Spleen (tissue), 11 donors: ENCODE measurements around the gene FNDC5. TPM values are rescaled to one million over a fixed set of nuclear protein-coding genes. Genes with fewer than 3 reads are reported as not detected.

Experiments
- DNase-seq: peaks from one replicate; pipeline ENCODE4 v3.0.0-alpha.2; 2020
- H3K27ac ChIP-seq, 8 donors: fragments of 200-600 bp; sonication (generic) in 7 of 8; 1 replicate in 4 of 8; 2 replicates in 4 of 8; pipeline versions ENCODE4 v1.5.0 to v1.8.0; 2016 to 2021; ENCODE audit warnings: inconsistent platforms in 4 of 8, mild to moderate bottlenecking in 4 of 8, moderate library complexity in 1 of 8
- H3K27me3 ChIP-seq, 7 donors: fragments of 200-600 bp; sonication (generic) in 6 of 7; replicated peaks in 1 of 7; 1 replicate in 4 of 7; 2 replicates in 3 of 7; pipeline versions ENCODE4 v1.5.0 to v1.8.0; 2016 to 2021; ENCODE audit warnings: inconsistent platforms in 3 of 7, mild to moderate bottlenecking in 1 of 7
- H3K36me3 ChIP-seq, 6 donors: fragments of 200-600 bp; sonication (generic) in 5 of 6; 1 replicate in 4 of 6; 2 replicates in 2 of 6; pipeline versions ENCODE4 v1.5.0 to v1.8.0; 2016 to 2021; ENCODE audit warnings: inconsistent platforms in 2 of 6
- H3K4me1 ChIP-seq, 6 donors: fragments of 200-600 bp; sonication (generic) in 5 of 6; 1 replicate in 3 of 6; 2 replicates in 3 of 6; pipeline versions ENCODE4 v1.5.0 to v1.8.0; 2016 to 2021; ENCODE audit warnings: inconsistent platforms in 3 of 6
- H3K4me3 ChIP-seq, 8 donors: fragments of 200-600 bp; sonication (generic) in 7 of 8; 1 replicate in 4 of 8; 2 replicates in 4 of 8; pipeline versions ENCODE4 v1.5.0 to v1.8.0; 2016 to 2021; ENCODE audit warnings: inconsistent platforms in 4 of 8, mild to moderate bottlenecking in 4 of 8, moderate library complexity in 2 of 8
- H3K9me3 ChIP-seq, 8 donors: fragments of 200-600 bp; sonication (generic) in 7 of 8; 1 replicate in 4 of 8; 2 replicates in 4 of 8; pipeline versions ENCODE4 v1.5.0 to v1.8.0; 2016 to 2021; ENCODE audit warnings: inconsistent platforms in 4 of 8
- POLR2A ChIP-seq, 3 donors: fragments of 450-650 bp; IDR thresholded peaks; one replicate each; pipeline ENCODE4 v1.5.1; 2017; ENCODE audit warnings: antibody characterized with exemption in 3 of 3, mild to moderate bottlenecking in 1 of 3
- POLR2AphosphoS5 ChIP-seq, 3 donors: sonication (generic); formaldehyde crosslinking; IDR thresholded peaks; one replicate each; pipeline ENCODE4 v1.5.1; 2017; ENCODE audit warnings: antibody characterized with exemption in 3 of 3
- WGBS, 5 donors: extraction: QIAGEN DNeasy Blood & Tissue Kit in 3 of 5; methylation state at CpG; one replicate each; pipeline versions ENCODE4 v1.1.5 to v1.1.7; 2013 to 2018; 5-methylcytosine and 5-hydroxymethylcytosine counted together
- intact Hi-C: fragments of 100-400 bp; cut with DNase I; formaldehyde crosslinking; loops from one replicate; pipeline ENCODE4 v1.15.0; 2023; ENCODE audit warnings: low total_unique reads
- polyA plus RNA-seq, 3 donors: library from polyadenylated mRNA; stranded (reverse); fragments of 200-250 nt; gene quantifications; one replicate each; pipeline ENCODE4 v1.2.1, GENCODE V29; 2013
- total RNA-seq, 7 donors: library from RNA; depleted of rRNA in 3 of 7; stranded (reverse); fragments of >200 nt in 3 of 7; fragmentation: NEBNext Ultra II Directional in 4 of 7; extraction: Animal tissue kit (Norgen Biotek cat#: 25700) in 4 of 7; gene quantifications; one replicate each; pipeline versions ENCODE4 v1.1.0 to v1.2.1, GENCODE V29; 2016 to 2021
- TF ChIP-seq, protein P1 (sequence below), 11 experiments: fragments of 200-600 bp in 7 of 11; fragments of 450-650 bp in 4 of 11; sonication (generic) in 4 of 11; IDR thresholded peaks in 8 of 11; conservative IDR thresholded peaks in 3 of 11; 1 replicate in 7 of 11; 2 replicates in 4 of 11; pipeline versions ENCODE4 v1.4.0 to v1.8.0; 2016 to 2021; ENCODE audit warnings: antibody characterized with exemption in 11 of 11, inconsistent platforms in 4 of 11, mild to moderate bottlenecking in 1 of 11
- donor health status: healthy with polysubstance abuse.
- donor health status: DM: no; HTN: no; CAD: no; lungs with moderate emphysema.
- donor health status: DM: no; HTN: no; CAD: no.
- donor health status: Bipolar disorder and iron deficiency.
- donor health status: healthy.
- donor health status: DM: no; HTN: no; CAD: no.
- donor health status: DM: yes; HTN: yes; CAD: no.

FNDC5 gene
- total and polyA plus RNA-seq, 10 donors: 0.30 TPM; not detected in 8

DNA sequence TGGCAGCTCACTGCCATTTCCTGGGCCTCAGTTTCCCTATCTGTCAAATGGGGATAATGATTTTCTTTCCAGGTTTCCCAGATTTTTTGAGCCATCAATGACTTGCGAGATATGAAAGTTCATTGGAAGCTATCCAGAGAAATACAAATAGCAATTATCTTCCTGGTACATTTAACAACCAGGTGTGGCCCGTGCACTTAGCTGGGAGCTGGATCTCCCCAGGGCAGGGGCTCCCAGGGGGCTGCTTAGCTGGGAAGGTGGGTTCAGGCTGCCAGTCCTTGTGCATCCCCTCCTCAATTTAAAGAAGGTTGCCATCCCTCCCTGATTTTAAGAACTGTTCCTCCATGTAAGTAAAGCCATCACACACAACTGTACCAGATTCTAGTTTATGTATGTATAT lies 34.1 kb upstream of the FNDC5 start:
- WGBS, 5 donors: 66 to 90% (median 86%) methylated on average over 2 of the region's 2 CpGs
- Histone ChIP-seq H3K4me3 (no peak overlapping the region), H3K4me1 (peaks cover 5 to 17% (median 12%) of the 10 kb centered on the region in 6 donors), H3K27me3 (peaks cover 0 to 51% (median 19%) of the 10 kb centered on the region in 7 donors), H3K36me3 (no peaks in the 10 kb centered on the region), H3K27ac (no peak overlapping the region), H3K9me3 (no peaks in the 10 kb centered on the region)
- TF ChIP-seq POLR2A (IDR thresholded peaks at IDR 0.05) (no peak), POLR2AphosphoS5 (IDR thresholded peaks at IDR 0.05) (no peak)
- TF ChIP-seq, protein P1, sequence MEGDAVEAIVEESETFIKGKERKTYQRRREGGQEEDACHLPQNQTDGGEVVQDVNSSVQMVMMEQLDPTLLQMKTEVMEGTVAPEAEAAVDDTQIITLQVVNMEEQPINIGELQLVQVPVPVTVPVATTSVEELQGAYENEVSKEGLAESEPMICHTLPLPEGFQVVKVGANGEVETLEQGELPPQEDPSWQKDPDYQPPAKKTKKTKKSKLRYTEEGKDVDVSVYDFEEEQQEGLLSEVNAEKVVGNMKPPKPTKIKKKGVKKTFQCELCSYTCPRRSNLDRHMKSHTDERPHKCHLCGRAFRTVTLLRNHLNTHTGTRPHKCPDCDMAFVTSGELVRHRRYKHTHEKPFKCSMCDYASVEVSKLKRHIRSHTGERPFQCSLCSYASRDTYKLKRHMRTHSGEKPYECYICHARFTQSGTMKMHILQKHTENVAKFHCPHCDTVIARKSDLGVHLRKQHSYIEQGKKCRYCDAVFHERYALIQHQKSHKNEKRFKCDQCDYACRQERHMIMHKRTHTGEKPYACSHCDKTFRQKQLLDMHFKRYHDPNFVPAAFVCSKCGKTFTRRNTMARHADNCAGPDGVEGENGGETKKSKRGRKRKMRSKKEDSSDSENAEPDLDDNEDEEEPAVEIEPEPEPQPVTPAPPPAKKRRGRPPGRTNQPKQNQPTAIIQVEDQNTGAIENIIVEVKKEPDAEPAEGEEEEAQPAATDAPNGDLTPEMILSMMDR (IDR thresholded peaks at IDR 0.05 in 8 of 11, conservative IDR thresholded peaks at IDR 0.05 in 3 of 11): no peak
- intact Hi-C loops: no loop called here
- no peak for DNase-seq

DNA sequence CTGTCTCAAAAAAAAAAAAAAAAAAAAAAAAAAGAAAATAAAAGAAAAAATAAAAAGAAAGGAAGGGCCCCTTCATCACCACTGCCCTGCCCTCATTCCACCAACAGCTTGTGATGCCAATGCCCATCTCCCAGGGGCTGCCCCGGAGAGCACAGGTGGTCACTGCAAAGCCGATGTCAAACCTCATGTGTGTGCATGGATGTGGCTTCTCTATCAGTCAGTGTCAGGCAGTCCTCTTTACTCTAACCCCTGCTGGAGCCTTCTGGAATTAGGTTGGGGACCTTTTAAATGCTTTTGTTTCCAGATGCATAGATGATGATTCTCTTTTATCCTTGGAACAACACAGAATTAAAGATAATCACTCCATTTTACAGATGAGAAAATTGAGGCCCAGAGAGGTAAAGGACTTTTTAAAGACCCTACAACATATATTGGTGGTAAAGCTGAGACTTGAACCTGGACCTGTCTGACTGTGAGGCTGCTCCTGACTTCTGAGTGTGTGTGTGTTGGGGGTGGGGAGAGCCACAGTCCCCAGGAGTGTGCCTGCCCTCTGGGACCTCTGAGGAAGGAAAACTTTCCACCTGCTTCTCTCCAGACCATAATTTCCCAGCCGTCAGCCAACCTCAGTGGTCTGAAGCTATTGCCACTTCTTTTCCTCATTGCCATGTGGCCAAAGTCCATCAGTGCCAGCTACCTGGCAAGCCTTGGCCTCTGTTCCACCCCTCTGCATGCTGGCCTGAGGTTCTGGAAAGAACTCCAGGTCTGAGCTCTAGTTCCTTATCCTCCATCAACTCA lies 33.5 kb upstream of the FNDC5 start:
- Histone ChIP-seq H3K4me3 (no peak overlapping the region), H3K36me3 (no peaks in the 10 kb centered on the region), H3K9me3 (no peaks in the 10 kb centered on the region), H3K4me1 (peaks cover 5 to 17% (median 12%) of the 10 kb centered on the region in 6 donors), H3K27ac (no peak overlapping the region), H3K27me3 (peaks cover 0 to 54% (median 22%) of the 10 kb centered on the region in 7 donors)
- intact Hi-C loops: no loop called here
- TF ChIP-seq POLR2AphosphoS5 (IDR thresholded peaks at IDR 0.05): no peak
- no peak for TF ChIP-seq POLR2A (IDR thresholded peaks at IDR 0.05)
- 59 to 71% (median 67%) methylated on average over 3 of the region's 3 CpGs for WGBS, 5 donors
- DNase-seq: no peak

DNA sequence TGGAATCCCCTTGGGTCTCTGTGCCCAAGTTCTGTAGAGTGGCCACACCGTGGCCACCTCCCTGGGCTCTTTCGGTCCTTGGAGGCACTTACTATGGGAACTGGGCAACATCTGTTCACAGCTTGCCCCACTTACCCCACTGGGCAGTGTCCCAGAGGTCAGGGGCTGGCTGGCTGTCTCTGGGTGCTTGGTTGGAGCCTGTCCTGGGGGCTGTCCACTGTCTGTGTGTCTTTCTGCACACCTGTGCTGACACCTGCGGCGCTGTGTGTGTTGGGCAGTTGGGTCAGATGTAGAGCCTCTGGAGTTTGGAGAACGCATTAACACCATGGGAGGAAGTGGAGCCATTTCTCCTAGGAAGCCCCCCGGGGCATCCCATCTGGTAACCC lies 31.8 kb upstream of the FNDC5 start:
- peaks cover 5 to 17% (median 12%) of the 10 kb centered on the region in 6 donors for H3K4me1 ChIP-seq
- WGBS, 5 donors: 66 to 75% (median 73%) methylated on average over 4 to 6 of the region's 6 CpGs
- peak overlapping the region in 1 of 8 donors; percentile 77 for H3K4me3 ChIP-seq
- H3K36me3 ChIP-seq: no peaks in the 10 kb centered on the region
- H3K27me3 ChIP-seq: peaks cover 0 to 50% (median 22%) of the 10 kb centered on the region in 7 donors
- intact Hi-C loops: no loop called here
- H3K27ac ChIP-seq: no peak overlapping the region
- no peak for DNase-seq
- no peaks in the 10 kb centered on the region for H3K9me3 ChIP-seq
- no peak for TF ChIP-seq POLR2AphosphoS5 (IDR thresholded peaks at IDR 0.05)
- TF ChIP-seq, protein P1 (IDR thresholded peaks at IDR 0.05 in 8 of 11, conservative IDR thresholded peaks at IDR 0.05 in 3 of 11): no peak
- TF ChIP-seq POLR2A (IDR thresholded peaks at IDR 0.05): no peak

DNA sequence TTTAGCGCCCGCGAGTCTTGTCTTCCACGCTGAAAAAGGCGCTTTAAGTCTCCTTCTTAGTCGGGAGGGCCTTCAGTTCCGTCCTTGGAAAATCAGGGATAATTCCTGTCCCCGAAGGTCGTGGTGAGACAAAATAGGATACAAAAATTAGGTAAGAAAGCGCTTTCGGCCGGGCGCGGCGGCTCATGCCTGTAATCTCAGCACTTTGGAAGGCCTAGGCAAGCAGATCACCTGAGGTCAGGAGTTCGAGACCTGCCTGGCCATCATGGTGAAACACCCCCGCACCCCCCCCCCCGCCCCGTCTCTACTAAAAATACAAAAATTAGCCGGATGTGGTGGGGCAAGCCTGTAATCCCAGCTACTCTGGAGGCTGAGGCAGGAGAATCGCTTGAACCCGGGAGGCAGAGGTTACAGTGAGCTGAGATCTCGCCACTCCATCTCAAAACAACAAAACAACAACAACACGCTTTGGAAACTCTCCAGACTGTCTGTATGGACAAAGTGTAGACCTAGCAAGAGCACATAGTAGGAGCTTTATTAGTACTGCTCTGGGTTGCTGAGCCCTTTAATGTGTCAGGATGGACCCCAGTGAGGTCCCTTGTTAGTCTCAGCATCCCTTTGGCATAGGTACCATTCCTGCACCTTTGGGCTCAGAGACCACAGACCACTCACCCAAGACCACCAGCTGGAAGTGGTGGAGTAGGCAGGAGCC lies 31.3 kb upstream of the FNDC5 start:
- DNase-seq: no peak

More for the DNA sequence above, 31.3 kb upstream of the FNDC5 start:
- Histone ChIP-seq H3K9me3 (no peaks in the 10 kb centered on the region), H3K27ac (peak overlapping the region in 3 of 8 donors; percentile 11 to 49 (median 37)), H3K4me1 (peaks cover 5 to 17% (median 12%) of the 10 kb centered on the region in 6 donors), H3K27me3 (peaks cover 0 to 50% (median 22%) of the 10 kb centered on the region in 7 donors), H3K4me3 (peak overlapping the region; percentile 31 to 77 (median 47)), H3K36me3 (no peaks in the 10 kb centered on the region)
- intact Hi-C loops: no loop called here
- WGBS, 5 donors: 39 to 57% (median 51%) methylated on average over 23 to 24 of the region's 24 CpGs
- no peak for TF ChIP-seq POLR2AphosphoS5 (IDR thresholded peaks at IDR 0.05)
- TF ChIP-seq, protein P1 (IDR thresholded peaks at IDR 0.05 in 8 of 11, conservative IDR thresholded peaks at IDR 0.05 in 3 of 11): no peak
